IMR-90 (cell line): ENCODE data around the gene ZBTB47. TPM values are rescaled to one million over a fixed set of nuclear protein-coding genes. Genes with fewer than 3 reads are reported as not detected.

Source experiments
- ATAC-seq: fragments of 200-7000 bp; cut with Tn5 transposase; 2 replicates; pipeline ENCODE4 v1.9.1; 2020; ENCODE audit warnings: low read depth, mild to moderate bottlenecking, moderate library complexity
- BruUV-seq: library from RNA; stranded (reverse); fragments of 400-500 nt; replicated peaks from 2 replicates; lab custom pipeline; 2021; lab: Mats Ljungman, UMichigan
- CTCF ChIA-PET: fragments of 300-600 bp; formaldehyde crosslinking; extraction: SDS; loops from one replicate; lab custom pipeline; 2021; ENCODE audit warnings: antibody characterized with exemption; lab: Yijun Ruan, JAX
- POLR2A ChIA-PET: fragments of 300-600 bp; sonication (Branson Sonifier 250); formaldehyde crosslinking; loops from one replicate; lab custom pipeline; 2022; ENCODE audit warnings: antibody characterized with exemption; ENCODE audit not compliant: unreplicated experiment; lab: Charles Lee
- DNase-seq: peaks from one replicate; pipeline ENCODE4 v3.0.0; 2013
- H2AFZ ChIP-seq: replicated peaks from 2 replicates; pipeline ENCODE3; 2013; ENCODE audit warnings: low read length, mild to moderate bottlenecking; ENCODE audit not compliant: poor library complexity
- H2AK5ac ChIP-seq: 2 replicates; pipeline ENCODE4 v1.6.1; 2013; ENCODE audit warnings: low read depth, low read length, inconsistent platforms
- H2AK9ac ChIP-seq: replicated peaks from 2 replicates; pipeline ENCODE3; 2013; ENCODE audit warnings: mild to moderate bottlenecking, low read depth, low read length, moderate library complexity; ENCODE audit not compliant: poor library complexity
- H2BK120ac ChIP-seq: 2 replicates; pipeline ENCODE4 v1.6.1; 2013; ENCODE audit warnings: low read depth, low read length, inconsistent platforms
- H2BK15ac ChIP-seq: 3 replicates; pipeline ENCODE4 v1.6.1; 2013; ENCODE audit warnings: low read depth, low read length, inconsistent platforms
- H2BK20ac ChIP-seq: 2 replicates; pipeline ENCODE4 v1.6.1; 2013; ENCODE audit warnings: low read depth, mild to moderate bottlenecking, inconsistent platforms, low read length, moderate library complexity
- H2BK5ac ChIP-seq: 2 replicates; pipeline ENCODE4 v1.6.1; 2013; ENCODE audit warnings: mild to moderate bottlenecking, low read depth, low read length, inconsistent platforms; ENCODE audit not compliant: poor library complexity, severe bottlenecking
- H3K14ac ChIP-seq: replicated peaks from 2 replicates; pipeline ENCODE4 v1.6.1; 2013; ENCODE audit warnings: low read depth, low read length, inconsistent platforms
- H3K18ac ChIP-seq: 2 replicates; pipeline ENCODE4 v1.6.1; 2013; ENCODE audit warnings: low read depth, low read length, control low read depth
- H3K23ac ChIP-seq: 2 replicates; pipeline ENCODE4 v1.6.1; 2013; ENCODE audit warnings: low read depth, low read length, inconsistent platforms
- H3K27ac ChIP-seq: 2 replicates; pipeline ENCODE4 v1.5.1; 2013; ENCODE audit warnings: mild to moderate bottlenecking, control low read depth, low read length; ENCODE audit not compliant: insufficient read depth
- H3K27me3 ChIP-seq: 2 replicates; pipeline ENCODE4 v1.6.1; 2013; ENCODE audit warnings: low read length; ENCODE audit not compliant: control insufficient read depth, insufficient read depth
- H3K36me3 ChIP-seq: 2 replicates; pipeline ENCODE4 v1.6.1; 2013; ENCODE audit warnings: low read length, mixed read lengths; ENCODE audit not compliant: control insufficient read depth, insufficient read depth
- H3K4ac ChIP-seq: 2 replicates; pipeline ENCODE4 v1.6.1; 2013; ENCODE audit warnings: low read depth, low read length, inconsistent platforms
- H3K4me1 ChIP-seq: 2 replicates; pipeline ENCODE4 v1.6.1; 2013; ENCODE audit warnings: low read length, mixed read lengths; ENCODE audit not compliant: control insufficient read depth, insufficient read depth
- H3K4me2 ChIP-seq: 2 replicates; pipeline ENCODE4 v1.6.1; 2013; ENCODE audit warnings: low read depth, mild to moderate bottlenecking, control low read depth, low read length, moderate library complexity
- H3K4me3 ChIP-seq: 2 replicates; pipeline ENCODE4 v1.5.1; 2013; ENCODE audit warnings: low read depth, mild to moderate bottlenecking, control low read depth, low read length, moderate library complexity; ENCODE audit not compliant: insufficient read depth
- H3K56ac ChIP-seq: 2 replicates; pipeline ENCODE4 v1.6.1; 2013; ENCODE audit warnings: low read length, inconsistent platforms; ENCODE audit not compliant: insufficient read depth; ENCODE audit errors: extremely low read depth
- H3K79me1 ChIP-seq, 2 experiments: 2 replicates each; pipeline ENCODE4 v1.6.1; 2013; ENCODE audit warnings: low read length in 2 of 2, inconsistent platforms in 1 of 2, low read depth in 1 of 2
- H3K9ac ChIP-seq: 2 replicates; pipeline ENCODE4 v1.6.1; 2013; ENCODE audit warnings: low read depth, low read length, control low read depth
- H3K9me1 ChIP-seq: 2 replicates; pipeline ENCODE4 v1.6.1; 2013; ENCODE audit warnings: low read length, inconsistent platforms; ENCODE audit not compliant: insufficient read depth
- H3K9me3 ChIP-seq: 2 replicates; pipeline ENCODE4 v1.6.1; 2013; ENCODE audit warnings: low read length; ENCODE audit not compliant: control insufficient read depth, insufficient read depth
- H4K20me1 ChIP-seq: 2 replicates; pipeline ENCODE4 v1.6.1; 2013; ENCODE audit warnings: low read length, inconsistent platforms; ENCODE audit not compliant: insufficient read depth
- H4K5ac ChIP-seq: 2 replicates; pipeline ENCODE4 v1.6.1; 2013; ENCODE audit warnings: mild to moderate bottlenecking, low read depth, low read length, control low read depth
- H4K8ac ChIP-seq, 2 experiments: 2 replicates each; pipeline ENCODE4 v1.6.1; 2013; ENCODE audit warnings: low read depth in 2 of 2, low read length in 2 of 2, control low read depth in 1 of 2, inconsistent platforms in 1 of 2
- H4K91ac ChIP-seq: 2 replicates; pipeline ENCODE4 v1.6.1; 2013; ENCODE audit warnings: low read depth, low read length, inconsistent platforms; ENCODE audit not compliant: insufficient read depth
- BHLHE40 ChIP-seq: fragments of 150-350 bp; IDR thresholded peaks from 2 replicates; pipeline ENCODE4 v1.6.1; 2016; ENCODE audit warnings: mild to moderate bottlenecking, low read depth, low read length
- CEBPB ChIP-seq: IDR thresholded peaks from 2 replicates; pipeline ENCODE4 v1.6.1; 2012; ENCODE audit warnings: low read depth, low read length, improper control_type of control experiment
- CHD1 ChIP-seq: IDR thresholded peaks from 2 replicates; pipeline ENCODE4 v1.6.1; 2012; ENCODE audit warnings: low read depth, low read length, improper control_type of control experiment
- FOS ChIP-seq: fragments of 150-350 bp; IDR thresholded peaks from 2 replicates; pipeline ENCODE4 v1.6.1; 2016; ENCODE audit warnings: low read depth, low read length
- MAFK ChIP-seq: IDR thresholded peaks from 2 replicates; pipeline ENCODE4 v1.6.1; 2012; ENCODE audit warnings: low read depth, low read length, improper control_type of control experiment
- MAZ ChIP-seq: IDR thresholded peaks from 2 replicates; pipeline ENCODE4 v1.6.1; 2012; ENCODE audit warnings: low read depth, mild to moderate bottlenecking, low read length, improper control_type of control experiment, moderate library complexity, borderline replicate concordance
- MXI1 ChIP-seq: IDR thresholded peaks from 2 replicates; pipeline ENCODE4 v1.6.1; 2012; ENCODE audit warnings: low read depth, mild to moderate bottlenecking, low read length, moderate library complexity, borderline replicate concordance
- NFE2L2 ChIP-seq: fragments of 150-350 bp; IDR thresholded peaks from 2 replicates; pipeline ENCODE4 v1.6.1; 2016; ENCODE audit warnings: low read depth, mild to moderate bottlenecking, low read length
- POLR2A ChIP-seq: IDR thresholded peaks from 2 replicates; pipeline ENCODE4 v1.6.1; 2012; ENCODE audit warnings: mild to moderate bottlenecking, low read depth, low read length
- RAD21 ChIP-seq: IDR thresholded peaks from 2 replicates; pipeline ENCODE4 v1.6.1; 2012; ENCODE audit warnings: low read length, improper control_type of control experiment
- RCOR1 ChIP-seq: IDR thresholded peaks from 2 replicates; pipeline ENCODE4 v1.6.1; 2012; ENCODE audit warnings: mild to moderate bottlenecking, low read length, improper control_type of control experiment; ENCODE audit not compliant: insufficient replicate concordance
- RFX5 ChIP-seq: IDR thresholded peaks from 2 replicates; pipeline ENCODE4 v1.8.0; 2012; ENCODE audit warnings: low read depth, mild to moderate bottlenecking, low read length, moderate library complexity
- SMC3 ChIP-seq: fragments of 150-350 bp; IDR thresholded peaks from 2 replicates; pipeline ENCODE4 v1.6.1; 2016; ENCODE audit warnings: low read depth, mild to moderate bottlenecking, antibody characterized with exemption, low read length, moderate library complexity
- WGBS, 2 experiments: methylation state at CpG; one replicate each; pipeline versions ENCODE4 v1.1.5 to v1.1.7; 2013; ENCODE audit warnings: missing lambda C conversion rate in 2 of 2; ENCODE audit not compliant: insufficient read length in 1 of 2; ENCODE audit errors: extremely low coverage in 2 of 2; 5-methylcytosine and 5-hydroxymethylcytosine counted together
- dilution Hi-C: fragments of 300-500 bp; cut with HindIII; formaldehyde crosslinking; loops from one replicate; pipeline ENCODE4 v1.14.3; 2018; ENCODE audit warnings: low sequenced_read_pairs; ENCODE audit not compliant: unreplicated experiment
- in situ Hi-C: fragments of 300-500 bp; cut with MboI; formaldehyde crosslinking; loops from 3 replicates; pipeline ENCODE4 v1.14.3; 2019; ENCODE audit warnings: low sequenced_read_pairs, inconsistent platforms, mixed read lengths
- intact Hi-C: fragments of 100-400 bp; cut with micrococcal nuclease; formaldehyde crosslinking; loops from 2 replicates; pipeline ENCODE4 v1.10.0; 2022
- polyA plus RNA-seq, 3 experiments: library from polyadenylated mRNA; depleted of rRNA; stranded (reverse); fragments of >200 nt; gene quantifications; 2 replicates each; pipeline ENCODE4 v1.2.3, GENCODE V29; 2012; ENCODE audit warnings: low replicate concordance in 1 of 3
- total RNA-seq: library from RNA; depleted of rRNA; stranded (reverse); fragments of >200 nt; gene quantifications from 2 replicates; pipeline ENCODE4 v1.2.3, GENCODE V29; 2012
- TF ChIP-seq, protein P1 (sequence below): conservative IDR thresholded peaks from 2 replicates; pipeline ENCODE4 v1.5.1; 2012; ENCODE audit warnings: mild to moderate bottlenecking, low read depth, low read length, improper control_type of control experiment
- TF ChIP-seq, protein P2 (sequence below): fragments of 150-350 bp; IDR thresholded peaks from 2 replicates; pipeline ENCODE4 v1.6.1; 2017; ENCODE audit warnings: mild to moderate bottlenecking, antibody characterized with exemption, low read length, low read depth
- TF ChIP-seq, protein P3 (sequence below): fragments of 150-350 bp; IDR thresholded peaks from 2 replicates; pipeline ENCODE4 v1.6.1; 2016; ENCODE audit warnings: low read depth, mild to moderate bottlenecking, low read length, moderate library complexity, borderline replicate concordance

Gene ZBTB47
- total and polyA plus RNA-seq, 2 of the 4 experiments (the other 2 are of a cell fraction): 10.9 to 16.8 TPM

DNA sequence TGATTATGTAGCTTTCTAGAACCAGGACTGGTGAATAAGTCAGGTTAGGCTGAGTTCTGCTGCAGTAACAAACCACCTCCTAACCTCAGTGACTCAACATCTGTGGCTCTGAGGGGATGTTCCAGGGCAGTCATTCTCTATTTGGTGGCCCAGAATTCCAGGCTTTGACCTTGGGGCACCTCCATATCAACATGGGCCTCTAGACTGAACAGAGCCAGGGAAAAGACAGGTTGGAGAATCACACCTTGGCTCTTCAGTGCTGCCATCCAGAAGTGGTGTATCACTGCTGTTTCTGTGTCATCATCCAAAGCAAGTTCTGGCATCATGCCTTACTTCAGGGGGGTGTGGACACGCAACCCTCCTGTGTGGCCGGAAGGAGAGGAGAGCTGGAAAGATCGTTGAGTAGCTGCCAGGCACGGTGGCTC is 15.3 kb downstream of the ZBTB47 start:
- no TSS peak for BruUV-seq
- Histone ChIP-seq H4K91ac (no peak overlapping the region), H2AK9ac (no peak overlapping the region), H2BK5ac (no peak overlapping the region), H3K27ac (no peak overlapping the region), H3K79me1 (no peaks in the 10 kb centered on the region), H3K27me3 (peaks cover 9% of the 10 kb centered on the region; the same call in 1 of the 2 replicates), H2BK20ac (no peak overlapping the region), H3K9ac (no peak overlapping the region), H2BK120ac (no peak overlapping the region), H4K20me1 (no peaks in the 10 kb centered on the region; the same call in 1 of the 2 replicates), H3K4me2 (no peak overlapping the region), H3K18ac (no peak overlapping the region), H4K5ac (no peak overlapping the region), H3K4me1 (no peaks in the 10 kb centered on the region; the same call in 1 of the 2 replicates), H3K14ac (no peak overlapping the region), H3K56ac (no peak overlapping the region), H3K4me3 (no peak overlapping the region), H4K8ac (no peak overlapping the region), H3K36me3 (no peaks in the 10 kb centered on the region), H2AK5ac (no peak overlapping the region), H2AFZ (no peak overlapping the region), H3K4ac (no peak overlapping the region), H3K9me1 (peaks cover 3% of the 10 kb centered on the region; the same call in 1 of the 2 replicates), H3K9me3 (peaks cover 5% of the 10 kb centered on the region), H2BK15ac (no peak overlapping the region), H3K23ac (no peak overlapping the region)
- DNase-seq (no peak), ATAC-seq (no peak)
- ChIA-PET CTCF (no interaction called here), POLR2A (no interaction called here)
- dilution Hi-C loops (no loop called here), intact Hi-C loops (no loop called here), in situ Hi-C loops (no loop called here)
- 100% methylated on average over 2 of the region's 4 CpGs; no CpG with 5 or more reads in 1 of the 2 experiments for WGBS, 2 experiments
- no peak for TF ChIP-seq MXI1
- TF ChIP-seq RCOR1: no peak
- no peak for TF ChIP-seq NFE2L2
- no peak for TF ChIP-seq POLR2A
- no peak for TF ChIP-seq SMC3
- TF ChIP-seq MAFK: no peak
- no peak for TF ChIP-seq FOS
- TF ChIP-seq MAZ: no peak
- TF ChIP-seq, protein P1, sequence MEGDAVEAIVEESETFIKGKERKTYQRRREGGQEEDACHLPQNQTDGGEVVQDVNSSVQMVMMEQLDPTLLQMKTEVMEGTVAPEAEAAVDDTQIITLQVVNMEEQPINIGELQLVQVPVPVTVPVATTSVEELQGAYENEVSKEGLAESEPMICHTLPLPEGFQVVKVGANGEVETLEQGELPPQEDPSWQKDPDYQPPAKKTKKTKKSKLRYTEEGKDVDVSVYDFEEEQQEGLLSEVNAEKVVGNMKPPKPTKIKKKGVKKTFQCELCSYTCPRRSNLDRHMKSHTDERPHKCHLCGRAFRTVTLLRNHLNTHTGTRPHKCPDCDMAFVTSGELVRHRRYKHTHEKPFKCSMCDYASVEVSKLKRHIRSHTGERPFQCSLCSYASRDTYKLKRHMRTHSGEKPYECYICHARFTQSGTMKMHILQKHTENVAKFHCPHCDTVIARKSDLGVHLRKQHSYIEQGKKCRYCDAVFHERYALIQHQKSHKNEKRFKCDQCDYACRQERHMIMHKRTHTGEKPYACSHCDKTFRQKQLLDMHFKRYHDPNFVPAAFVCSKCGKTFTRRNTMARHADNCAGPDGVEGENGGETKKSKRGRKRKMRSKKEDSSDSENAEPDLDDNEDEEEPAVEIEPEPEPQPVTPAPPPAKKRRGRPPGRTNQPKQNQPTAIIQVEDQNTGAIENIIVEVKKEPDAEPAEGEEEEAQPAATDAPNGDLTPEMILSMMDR: no peak
- no peak for TF ChIP-seq BHLHE40
- TF ChIP-seq, protein P2, sequence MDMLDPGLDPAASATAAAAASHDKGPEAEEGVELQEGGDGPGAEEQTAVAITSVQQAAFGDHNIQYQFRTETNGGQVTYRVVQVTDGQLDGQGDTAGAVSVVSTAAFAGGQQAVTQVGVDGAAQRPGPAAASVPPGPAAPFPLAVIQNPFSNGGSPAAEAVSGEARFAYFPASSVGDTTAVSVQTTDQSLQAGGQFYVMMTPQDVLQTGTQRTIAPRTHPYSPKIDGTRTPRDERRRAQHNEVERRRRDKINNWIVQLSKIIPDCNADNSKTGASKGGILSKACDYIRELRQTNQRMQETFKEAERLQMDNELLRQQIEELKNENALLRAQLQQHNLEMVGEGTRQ: no peak
- TF ChIP-seq, protein P3, sequence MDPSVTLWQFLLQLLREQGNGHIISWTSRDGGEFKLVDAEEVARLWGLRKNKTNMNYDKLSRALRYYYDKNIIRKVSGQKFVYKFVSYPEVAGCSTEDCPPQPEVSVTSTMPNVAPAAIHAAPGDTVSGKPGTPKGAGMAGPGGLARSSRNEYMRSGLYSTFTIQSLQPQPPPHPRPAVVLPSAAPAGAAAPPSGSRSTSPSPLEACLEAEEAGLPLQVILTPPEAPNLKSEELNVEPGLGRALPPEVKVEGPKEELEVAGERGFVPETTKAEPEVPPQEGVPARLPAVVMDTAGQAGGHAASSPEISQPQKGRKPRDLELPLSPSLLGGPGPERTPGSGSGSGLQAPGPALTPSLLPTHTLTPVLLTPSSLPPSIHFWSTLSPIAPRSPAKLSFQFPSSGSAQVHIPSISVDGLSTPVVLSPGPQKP: no peak
- no peak for TF ChIP-seq CHD1
- no peak for TF ChIP-seq RFX5
- TF ChIP-seq CEBPB: no peak
- TF ChIP-seq RAD21: no peak
